ENCODE results near the gene SPTBN1. TPM values are rescaled to one million over a fixed set of nuclear protein-coding genes. Genes with fewer than 3 reads are reported as not detected.

Gene SPTBN1
- total and polyA plus RNA-seq, 2 of the 13 experiments (the other 11 are each of a cell fraction or from before 2014, with no cell fraction given), result 123 to 299 TPM

DNA sequence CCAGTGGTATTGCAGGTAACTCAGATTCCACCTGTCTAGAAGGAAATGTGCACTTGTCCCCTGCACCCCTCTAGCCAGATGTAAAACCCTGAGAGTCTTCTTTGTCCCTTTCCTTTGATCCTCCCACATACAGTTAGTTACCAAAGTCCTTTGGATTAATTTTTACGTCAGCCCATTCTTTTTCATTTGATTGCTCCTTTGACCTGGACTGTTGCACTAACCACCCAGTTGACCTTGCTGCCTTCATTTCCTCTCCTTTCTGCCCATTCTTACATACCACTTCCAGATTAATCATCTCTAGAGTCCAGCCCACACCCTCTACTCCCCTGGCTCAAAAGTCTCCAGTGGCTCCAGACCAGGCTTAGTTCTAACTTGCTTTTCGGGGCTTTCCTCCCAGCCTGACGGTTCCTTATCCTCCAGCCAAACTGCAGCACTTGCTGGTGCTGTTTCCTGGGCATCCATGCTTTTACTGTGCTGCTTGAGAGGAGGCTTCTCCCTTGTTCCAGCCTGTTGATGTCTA is 99.3 kb downstream of the SPTBN1 start (continued):
- TF ChIP-seq, protein P1, sequence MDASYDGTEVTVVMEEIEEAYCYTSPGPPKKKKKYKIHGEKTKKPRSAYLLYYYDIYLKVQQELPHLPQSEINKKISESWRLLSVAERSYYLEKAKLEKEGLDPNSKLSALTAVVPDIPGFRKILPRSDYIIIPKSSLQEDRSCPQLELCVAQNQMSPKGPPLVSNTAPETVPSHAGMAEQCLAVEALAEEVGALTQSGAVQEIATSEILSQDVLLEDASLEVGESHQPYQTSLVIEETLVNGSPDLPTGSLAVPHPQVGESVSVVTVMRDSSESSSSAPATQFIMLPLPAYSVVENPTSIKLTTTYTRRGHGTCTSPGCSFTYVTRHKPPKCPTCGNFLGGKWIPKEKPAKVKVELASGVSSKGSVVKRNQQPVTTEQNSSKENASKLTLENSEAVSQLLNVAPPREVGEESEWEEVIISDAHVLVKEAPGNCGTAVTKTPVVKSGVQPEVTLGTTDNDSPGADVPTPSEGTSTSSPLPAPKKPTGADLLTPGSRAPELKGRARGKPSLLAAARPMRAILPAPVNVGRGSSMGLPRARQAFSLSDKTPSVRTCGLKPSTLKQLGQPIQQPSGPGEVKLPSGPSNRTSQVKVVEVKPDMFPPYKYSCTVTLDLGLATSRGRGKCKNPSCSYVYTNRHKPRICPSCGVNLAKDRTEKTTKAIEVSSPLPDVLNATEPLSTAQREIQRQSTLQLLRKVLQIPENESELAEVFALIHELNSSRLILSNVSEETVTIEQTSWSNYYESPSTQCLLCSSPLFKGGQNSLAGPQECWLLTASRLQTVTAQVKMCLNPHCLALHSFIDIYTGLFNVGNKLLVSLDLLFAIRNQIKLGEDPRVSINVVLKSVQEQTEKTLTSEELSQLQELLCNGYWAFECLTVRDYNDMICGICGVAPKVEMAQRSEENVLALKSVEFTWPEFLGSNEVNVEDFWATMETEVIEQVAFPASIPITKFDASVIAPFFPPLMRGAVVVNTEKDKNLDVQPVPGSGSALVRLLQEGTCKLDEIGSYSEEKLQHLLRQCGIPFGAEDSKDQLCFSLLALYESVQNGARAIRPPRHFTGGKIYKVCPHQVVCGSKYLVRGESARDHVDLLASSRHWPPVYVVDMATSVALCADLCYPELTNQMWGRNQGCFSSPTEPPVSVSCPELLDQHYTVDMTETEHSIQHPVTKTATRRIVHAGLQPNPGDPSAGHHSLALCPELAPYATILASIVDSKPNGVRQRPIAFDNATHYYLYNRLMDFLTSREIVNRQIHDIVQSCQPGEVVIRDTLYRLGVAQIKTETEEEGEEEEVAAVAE (CRISPR knock-in tag; IDR thresholded peaks at IDR 0.05; ENCODE audit: borderline replicate concordance), result no peak
- TF ChIP-seq, protein P2, sequence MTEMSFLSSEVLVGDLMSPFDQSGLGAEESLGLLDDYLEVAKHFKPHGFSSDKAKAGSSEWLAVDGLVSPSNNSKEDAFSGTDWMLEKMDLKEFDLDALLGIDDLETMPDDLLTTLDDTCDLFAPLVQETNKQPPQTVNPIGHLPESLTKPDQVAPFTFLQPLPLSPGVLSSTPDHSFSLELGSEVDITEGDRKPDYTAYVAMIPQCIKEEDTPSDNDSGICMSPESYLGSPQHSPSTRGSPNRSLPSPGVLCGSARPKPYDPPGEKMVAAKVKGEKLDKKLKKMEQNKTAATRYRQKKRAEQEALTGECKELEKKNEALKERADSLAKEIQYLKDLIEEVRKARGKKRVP (CRISPR knock-in tag; IDR thresholded peaks at IDR 0.05), result peak in 1 of 2 experiments; percentile 83; a peak in 2 of 4 replicates
- no peak for TF ChIP-seq PRPF4 (IDR thresholded peaks at IDR 0.05; ENCODE audit: low read depth, low read length, poor library complexity, severe bottlenecking)
- TF ChIP-seq CREM (IDR thresholded peaks at IDR 0.05), result peak; percentile 81
- TF ChIP-seq CREM (CRISPR knock-in tag; IDR thresholded peaks at IDR 0.05), result no peak
- peak; percentile 85 for TF ChIP-seq POLR2A (IDR thresholded peaks at IDR 0.05; ENCODE audit: insufficient read depth in 1 of 2, low read depth in 2 of 2, low read length in 2 of 2)
- TF ChIP-seq, protein P3, sequence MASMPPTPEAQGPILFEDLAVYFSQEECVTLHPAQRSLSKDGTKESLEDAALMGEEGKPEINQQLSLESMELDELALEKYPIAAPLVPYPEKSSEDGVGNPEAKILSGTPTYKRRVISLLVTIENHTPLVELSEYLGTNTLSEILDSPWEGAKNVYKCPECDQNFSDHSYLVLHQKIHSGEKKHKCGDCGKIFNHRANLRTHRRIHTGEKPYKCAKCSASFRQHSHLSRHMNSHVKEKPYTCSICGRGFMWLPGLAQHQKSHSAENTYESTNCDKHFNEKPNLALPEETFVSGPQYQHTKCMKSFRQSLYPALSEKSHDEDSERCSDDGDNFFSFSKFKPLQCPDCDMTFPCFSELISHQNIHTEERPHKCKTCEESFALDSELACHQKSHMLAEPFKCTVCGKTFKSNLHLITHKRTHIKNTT (CRISPR knock-in tag; IDR thresholded peaks at IDR 0.05), result no peak
